ENCODE data around the gene CDK17. TPM values are rescaled to one million over a fixed set of nuclear protein-coding genes. Genes with fewer than 3 reads are reported as not detected.
"Not testable (repeated sequence)": the region's sequence is repeated elsewhere in the genome, so short reads cannot be mapped to it uniquely, and the experiment has no call there.

The CDK17 gene
- total RNA-seq, 1 donor from 2014 or later: 47.1 TPM

GRCh38 chr12:96397756-96398423 is 2.3 kb downstream of the CDK17 start:
- H3K4me1 ChIP-seq: peaks cover 20% of the 10 kb centered on the region
- intact Hi-C loops (cut with DNase I): no loop called here
- peak overlapping the region; percentile 93 for H3K4me3 ChIP-seq
- peak overlapping the region; percentile 99 for H3K27ac ChIP-seq
- no peak for TF ChIP-seq CTCF (IDR thresholded peaks at IDR 0.05)
- no peaks in the 10 kb centered on the region for H3K27me3 ChIP-seq
- no peaks in the 10 kb centered on the region for H3K9me3 ChIP-seq
- no peaks in the 10 kb centered on the region for H3K36me3 ChIP-seq
- no peak for DNase-seq
- ATAC-seq: no peak

- H3K9me3 ChIP-seq: no peaks in the 10 kb centered on the region
- DNase-seq (no peak), ATAC-seq (no peak)
- no peaks in the 10 kb centered on the region for H3K27me3 ChIP-seq
- H3K27ac ChIP-seq: no peak overlapping the region
- intact Hi-C loops (cut with DNase I): no loop called here
- H3K36me3 ChIP-seq: no peaks in the 10 kb centered on the region
- TF ChIP-seq CTCF (IDR thresholded peaks at IDR 0.05): no peak
- peak overlapping the region; percentile 93 for H3K4me3 ChIP-seq
- peaks cover 30% of the 10 kb centered on the region for H3K4me1 ChIP-seq
Measured at GRCh38 chr12:96396914-96397313, 3.3 kb downstream of the CDK17 start.

- H3K4me3 ChIP-seq: no peak overlapping the region
- no peaks in the 10 kb centered on the region for H3K36me3 ChIP-seq
- DNase-seq: no peak
- no peak overlapping the region for H3K27ac ChIP-seq
- peaks cover 31% of the 10 kb centered on the region for H3K4me1 ChIP-seq
- ATAC-seq: no peak
- no peaks in the 10 kb centered on the region for H3K27me3 ChIP-seq
- no peak for TF ChIP-seq CTCF (IDR thresholded peaks at IDR 0.05)
- intact Hi-C loops (cut with DNase I): no loop called here
- H3K9me3 ChIP-seq: no peaks in the 10 kb centered on the region
Measured at GRCh38 chr12:96396209-96396608, 4.0 kb downstream of the CDK17 start.

GRCh38 chr12:96395236-96395635 is 5.0 kb downstream of the CDK17 start:
- intact Hi-C loops (cut with DNase I): no loop called here
- no peak for DNase-seq
- Histone ChIP-seq H3K4me3 (no peak overlapping the region), H3K9me3 (no peaks in the 10 kb centered on the region), H3K4me1 (peaks cover 31% of the 10 kb centered on the region), H3K27ac (no peak overlapping the region), H3K27me3 (no peaks in the 10 kb centered on the region), H3K36me3 (no peaks in the 10 kb centered on the region)
- ATAC-seq: no peak
- no peak for TF ChIP-seq CTCF (IDR thresholded peaks at IDR 0.05)

GRCh38 chr12:96393229-96393628 is 7.0 kb downstream of the CDK17 start:
- ATAC-seq; H3K4me3 ChIP-seq; DNase-seq; H3K27ac ChIP-seq; H3K27me3 ChIP-seq; H3K36me3 ChIP-seq; intact Hi-C loops (cut with DNase I); H3K9me3 ChIP-seq: not testable (repeated sequence)
- H3K4me1 ChIP-seq: peaks cover 27% of the 10 kb centered on the region

- no peaks in the 10 kb centered on the region for H3K9me3 ChIP-seq
- no peak for ATAC-seq
- no peaks in the 10 kb centered on the region for H3K36me3 ChIP-seq
- H3K27me3 ChIP-seq: no peaks in the 10 kb centered on the region
- H3K4me3 ChIP-seq: no peak overlapping the region
- no peak for TF ChIP-seq CTCF (IDR thresholded peaks at IDR 0.05)
- no peak overlapping the region for H3K27ac ChIP-seq
- H3K4me1 ChIP-seq: peaks cover 18% of the 10 kb centered on the region
- DNase-seq: no peak
- intact Hi-C loops (cut with DNase I): no loop called here
Measured at GRCh38 chr12:96392397-96392796, 7.8 kb downstream of the CDK17 start.

Data from upper lobe of right lung (tissue), 1 donor.